Stimulated activated CD8-positive, alpha-beta memory T cell treated with anti-CD3 and anti-CD28 coated beads, Interleukin-7, amount 100 ng/mL, for 1 hour (primary cell): ENCODE data around the gene CCL24.
"Not testable (repeated sequence)": the region's sequence is repeated elsewhere in the genome, so short reads cannot be mapped to it uniquely, and the experiment has no call there.

ENCODE experiments used
- DNase-seq, 2 donors: peaks; one replicate each; pipeline ENCODE4 v3.0.0-alpha.2; 2020; ENCODE audit warnings: low read depth in 2 of 2

The CCL24 gene

DNA sequence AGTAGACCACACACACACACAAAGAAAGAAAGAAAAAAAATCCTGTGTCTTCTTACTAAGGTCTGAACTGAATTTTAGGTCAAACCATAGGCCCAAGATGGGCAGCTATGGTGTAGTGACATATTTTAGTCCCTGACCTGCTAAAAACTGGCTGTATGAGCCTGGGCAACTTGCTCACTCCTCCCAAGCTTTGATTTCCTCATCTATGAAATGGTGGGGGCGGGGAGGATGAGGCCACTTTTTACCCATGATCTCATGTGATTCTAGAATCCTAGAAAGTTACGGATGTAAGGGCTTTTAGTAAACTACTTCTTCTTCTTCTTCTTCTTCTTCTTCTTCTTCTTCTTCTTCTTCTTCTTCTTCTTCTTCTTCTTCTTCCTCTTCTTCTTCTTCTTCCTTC lies 6.1 kb upstream of the CCL24 start:
- no peak for DNase-seq

DNA sequence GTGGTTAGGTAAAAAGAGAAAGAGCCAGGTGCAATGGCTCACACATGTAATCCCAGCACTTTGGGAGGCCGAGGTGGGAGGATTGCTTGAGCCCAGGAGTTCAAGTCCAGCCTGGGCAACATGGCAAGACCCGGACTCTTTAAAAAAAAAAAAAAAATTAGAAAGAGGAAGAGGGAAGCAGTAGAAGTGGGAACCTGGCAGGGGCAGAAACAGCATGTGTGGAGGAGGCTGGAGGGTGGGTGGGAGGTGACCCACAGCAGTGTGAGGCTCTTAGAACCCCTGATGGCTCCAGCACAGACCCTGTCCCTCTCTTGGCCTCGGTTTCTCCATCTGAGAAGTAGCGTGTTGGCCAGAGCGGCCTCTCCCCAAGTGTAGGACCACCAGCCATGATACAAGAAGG lies 4.9 kb upstream of the CCL24 start:
- DNase-seq = no peak

DNA sequence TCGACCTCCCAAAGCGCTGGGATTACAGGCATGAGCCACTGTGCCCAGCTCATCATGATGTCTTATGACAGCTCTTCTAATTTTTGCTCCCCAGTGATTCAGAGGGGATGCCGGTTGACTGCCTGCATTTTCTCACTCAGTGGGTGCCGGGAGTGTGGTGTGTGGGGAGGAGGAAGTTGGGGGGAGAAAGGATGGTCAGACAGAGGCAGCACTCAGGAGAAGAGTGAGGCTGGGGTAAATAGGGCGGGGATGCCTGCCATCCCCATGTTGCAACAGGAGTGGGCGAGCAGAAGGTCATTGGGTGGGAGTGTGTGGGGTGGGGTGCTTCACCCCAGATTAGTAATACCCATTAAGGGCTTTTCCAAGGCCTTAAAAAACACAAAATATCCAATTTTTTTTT lies 3.5 kb upstream of the CCL24 start:
- DNase-seq = no peak

DNA sequence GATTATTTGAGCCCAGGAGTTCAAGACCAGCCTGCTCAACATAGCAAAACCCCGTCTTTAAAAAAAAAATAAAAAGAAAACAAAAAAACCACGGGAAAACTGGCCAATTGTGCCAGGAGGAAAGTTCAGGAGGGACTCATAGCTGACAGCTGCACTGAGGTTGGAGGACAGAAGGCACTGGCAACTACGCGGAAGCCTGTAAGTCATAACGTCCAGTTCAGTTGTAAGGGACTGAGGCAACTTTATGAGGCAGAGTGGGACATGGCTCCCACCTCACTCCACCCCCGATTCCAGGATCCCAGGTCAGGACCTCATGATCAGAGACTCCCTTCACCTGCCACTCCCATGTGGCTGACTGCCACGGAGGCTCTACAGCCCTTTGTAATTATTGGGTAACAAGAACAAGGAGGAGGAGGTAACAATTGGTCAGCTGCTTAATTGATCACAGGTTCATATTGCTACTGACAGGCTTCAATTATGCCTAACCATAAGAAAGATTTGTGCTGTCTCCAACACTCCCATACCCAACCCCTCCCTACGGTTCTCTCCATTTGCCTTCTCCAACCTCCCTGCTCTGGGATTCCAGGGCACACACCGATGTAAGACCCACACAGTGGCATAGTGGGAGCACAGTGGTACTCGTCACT lies 1.9 kb upstream of the CCL24 start:
- DNase-seq = no peak

DNA sequence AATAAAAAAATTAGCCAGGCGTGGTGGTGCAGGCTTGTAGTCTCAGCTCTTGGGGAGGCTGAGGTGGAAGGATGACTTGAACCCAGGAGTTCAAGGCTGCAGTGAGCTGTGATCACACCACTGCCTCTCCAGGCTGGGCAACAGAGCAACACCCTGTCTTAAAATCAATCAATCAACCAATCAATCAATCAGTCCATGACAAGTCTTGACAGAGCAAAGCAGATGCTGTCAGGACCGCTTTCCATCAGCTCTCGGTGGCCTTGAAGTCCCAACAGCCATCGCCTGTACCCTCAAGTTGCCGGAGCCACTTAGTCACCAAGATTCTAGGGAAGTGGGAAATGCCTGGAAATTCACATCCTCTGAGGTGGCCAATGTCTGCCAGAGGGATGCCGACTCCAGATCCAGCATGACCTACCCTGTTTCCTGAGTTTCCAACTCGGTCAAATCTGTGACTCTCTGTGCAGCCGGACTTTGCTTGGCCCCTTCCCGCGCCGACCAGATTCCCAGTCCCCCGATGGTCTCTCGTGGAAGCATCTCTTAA lies 871 bp upstream of the CCL24 start:
- no peak for DNase-seq

DNA sequence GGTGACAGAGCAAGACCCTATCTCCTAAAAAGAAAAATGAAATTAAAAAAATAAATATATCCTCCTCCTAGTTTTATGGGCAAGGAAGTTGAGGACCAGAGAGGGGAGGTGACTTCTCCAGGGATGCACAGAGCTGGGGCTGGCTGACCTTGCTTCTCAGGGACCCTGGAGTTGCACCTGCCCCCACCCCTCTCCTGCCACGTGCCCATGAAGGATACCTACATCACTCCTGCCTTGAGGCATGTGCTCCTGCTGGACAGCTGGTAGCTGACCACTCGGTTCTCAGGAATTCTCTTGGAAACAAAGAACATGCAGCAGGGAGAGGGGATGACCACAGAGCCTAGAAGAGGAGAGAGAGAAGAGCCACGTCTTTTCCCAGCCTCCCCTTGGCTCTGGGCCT lies 522 bp downstream of the CCL24 start:
- no peak for DNase-seq

DNA sequence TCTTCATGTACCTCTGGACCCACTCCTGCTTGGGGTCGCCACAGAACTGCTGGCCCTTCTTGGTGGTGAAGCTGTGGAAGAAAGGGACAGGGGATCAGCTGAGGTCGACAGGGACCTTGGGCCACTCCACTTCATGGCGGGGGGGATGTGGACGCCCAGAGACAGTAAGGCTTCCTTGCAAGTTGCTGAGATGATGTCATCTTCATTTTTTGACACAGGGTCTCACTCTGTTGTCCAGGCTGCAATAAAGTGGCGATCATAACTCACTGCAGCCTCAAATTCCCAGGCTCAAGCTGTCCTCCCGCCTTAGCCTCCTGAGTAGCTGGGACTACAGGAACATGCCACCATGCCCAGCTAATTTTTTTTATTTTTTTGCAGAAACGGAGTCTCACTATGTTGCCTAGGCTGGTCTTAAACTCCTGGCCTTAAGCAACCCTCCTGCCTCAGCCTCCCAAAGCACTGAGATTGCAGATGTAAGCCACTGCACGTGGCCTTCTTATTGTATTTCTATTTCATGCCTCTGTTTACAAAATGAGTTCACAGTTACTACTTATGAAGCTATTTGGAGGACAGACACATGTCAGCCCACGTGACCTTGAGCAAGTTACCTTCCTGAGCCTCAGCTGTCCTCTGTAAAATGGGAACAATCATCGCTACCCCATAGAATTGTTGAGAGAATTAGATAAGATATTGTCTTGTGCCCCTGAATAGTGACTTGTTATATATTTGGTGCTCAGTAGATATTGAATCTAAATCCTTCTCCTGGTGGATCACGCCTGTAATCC lies 1.5 kb downstream of the CCL24 start:
- DNase-seq = no peak

DNA sequence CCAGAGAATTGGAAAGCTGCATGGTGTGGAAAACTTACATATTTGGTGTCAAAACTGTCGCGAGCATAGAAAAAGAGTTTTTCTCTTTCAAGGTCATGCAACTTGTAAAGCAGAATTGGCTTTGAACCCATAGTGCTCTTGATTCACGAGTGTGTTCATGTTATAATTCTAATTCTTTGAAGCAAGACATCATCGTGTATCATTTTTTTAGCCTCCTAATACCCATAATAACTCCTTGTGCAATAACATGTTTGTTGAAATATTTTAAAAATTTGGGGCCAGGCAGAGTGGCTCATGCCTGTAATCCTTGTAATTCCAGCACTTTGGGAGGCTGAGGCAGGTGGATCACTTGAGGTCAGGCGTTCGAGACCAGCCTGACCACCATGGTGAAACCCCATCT lies 4.2 kb downstream of the CCL24 start:
- no peak for DNase-seq

DNA sequence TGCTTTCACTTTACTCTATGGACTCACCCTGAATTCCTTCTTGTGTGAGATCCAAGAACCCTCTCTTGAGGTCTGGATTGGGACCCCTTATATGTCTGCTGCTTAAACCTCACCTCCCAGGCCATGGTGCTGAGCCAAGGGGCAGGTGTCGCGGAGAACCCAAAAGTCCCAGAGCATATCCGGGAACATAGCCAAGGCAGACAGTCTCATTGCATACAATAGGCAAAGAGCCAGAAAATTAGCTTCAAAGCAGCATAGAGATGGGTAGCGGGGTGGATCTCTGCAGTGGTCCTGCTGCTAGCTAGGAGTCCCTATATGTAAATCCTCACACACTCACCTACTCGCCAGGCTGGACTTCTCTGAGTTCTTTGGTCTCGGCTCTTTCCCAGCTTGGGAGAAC lies 5.5 kb downstream of the CCL24 start:
- DNase-seq = no peak

DNA sequence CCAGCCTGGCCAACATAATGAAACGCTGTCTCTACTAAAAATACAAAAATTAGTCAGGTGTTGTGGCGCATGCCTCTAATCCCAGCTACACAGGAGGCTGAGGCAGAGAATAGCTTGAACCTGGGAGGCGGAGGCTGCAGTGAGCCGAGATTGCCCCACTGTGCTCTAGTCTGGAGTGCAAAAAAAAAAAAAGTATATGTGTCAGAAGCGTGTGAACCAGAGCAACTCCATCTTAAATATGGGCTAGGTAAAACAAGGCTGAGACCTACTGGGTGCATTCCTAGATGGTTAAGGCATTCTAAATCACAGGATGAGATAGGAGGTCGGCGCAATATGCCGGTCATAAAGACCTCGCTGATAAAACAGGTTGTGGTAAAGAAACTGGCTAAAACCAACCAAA lies 6.2 kb downstream of the CCL24 start:
- DNase-seq = no peak

DNA sequence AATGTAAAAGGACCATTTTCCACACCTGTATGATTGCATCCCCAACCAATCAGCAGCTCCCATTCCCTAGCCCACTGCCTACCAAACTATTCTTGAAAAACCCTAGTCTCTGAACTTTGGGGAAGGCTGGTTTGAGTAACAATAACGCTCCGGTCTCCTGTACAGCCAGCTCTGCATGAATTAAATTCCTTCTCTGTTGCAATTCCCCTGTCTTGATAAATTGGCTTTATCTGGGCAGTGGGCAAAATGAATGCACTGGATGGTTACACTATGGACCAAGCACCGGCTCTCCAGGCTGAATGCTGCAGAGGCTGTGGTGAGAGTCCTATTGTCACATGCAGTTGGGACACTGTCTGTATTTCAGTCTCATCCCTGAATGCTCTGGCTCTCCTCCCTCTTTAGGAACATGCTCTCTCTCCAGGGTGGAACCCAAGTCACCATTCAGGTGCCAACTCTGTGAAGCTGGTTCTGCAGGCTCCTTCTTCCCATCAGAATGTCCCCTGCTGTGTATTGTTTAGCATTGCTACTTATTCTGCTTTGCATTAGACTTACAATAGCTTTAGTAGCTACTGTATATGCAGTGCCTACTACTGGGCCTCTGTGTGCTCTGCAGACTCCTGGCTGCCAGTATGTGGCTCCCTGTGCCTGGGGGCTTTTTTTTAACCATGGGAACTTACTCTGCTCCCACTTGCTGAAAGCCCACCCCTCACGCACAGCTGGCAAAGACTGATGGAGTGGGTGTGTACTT lies 6.9 kb downstream of the CCL24 start:
- no peak for DNase-seq

DNA sequence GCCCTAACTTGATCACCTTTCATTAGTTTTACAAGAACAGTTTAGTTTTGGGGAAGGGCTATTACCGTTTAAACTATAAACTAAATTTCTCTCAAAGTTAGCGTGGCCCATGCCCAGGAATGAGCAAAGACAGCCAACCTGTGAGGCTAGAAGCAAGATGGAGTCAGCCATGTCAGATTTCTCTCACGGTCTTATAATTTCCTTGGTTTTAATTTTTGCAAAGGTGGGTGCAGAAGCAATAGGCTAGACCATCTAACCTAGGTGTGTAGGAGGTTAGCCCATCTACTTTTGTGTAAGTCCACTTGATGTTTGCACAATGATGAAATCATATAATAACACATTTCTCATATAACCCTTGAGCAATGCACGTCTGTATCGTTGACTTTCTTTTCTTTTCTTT lies 8.9 kb downstream of the CCL24 start:
- no peak for DNase-seq

DNA sequence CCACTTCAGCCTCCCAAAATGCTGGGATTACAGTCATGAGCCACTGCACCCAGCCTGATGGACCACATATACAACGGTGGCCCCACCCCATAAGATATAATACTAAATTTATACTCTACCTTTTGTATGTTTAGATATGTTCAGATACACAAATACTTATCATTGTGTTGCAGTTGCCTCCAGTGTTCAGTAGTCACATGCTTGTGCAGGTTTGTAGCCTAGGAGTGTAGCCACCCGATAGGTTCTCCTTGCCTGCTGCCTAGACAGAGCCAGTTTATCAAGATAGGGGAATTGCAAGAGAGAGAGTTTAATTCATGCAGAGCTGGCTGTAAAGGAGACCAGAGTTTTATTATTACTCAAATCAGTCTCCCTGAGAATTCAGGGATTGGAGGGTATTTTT lies 9.6 kb downstream of the CCL24 start:
- DNase-seq = no peak

DNA sequence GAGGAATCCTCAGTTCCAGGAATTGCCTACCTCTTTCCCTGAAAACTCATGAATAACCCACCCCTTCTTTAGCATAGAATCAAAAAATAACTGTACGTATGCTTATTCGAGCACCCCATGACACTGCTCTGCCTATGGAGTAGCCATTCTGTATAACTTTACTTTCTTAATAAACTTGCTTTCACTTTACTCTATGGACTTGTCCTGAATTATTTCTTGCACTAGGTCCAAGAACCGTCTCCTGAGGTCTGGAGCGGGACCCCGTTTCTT lies 11.1 kb downstream of the CCL24 start:
- DNase-seq = no peak

DNA sequence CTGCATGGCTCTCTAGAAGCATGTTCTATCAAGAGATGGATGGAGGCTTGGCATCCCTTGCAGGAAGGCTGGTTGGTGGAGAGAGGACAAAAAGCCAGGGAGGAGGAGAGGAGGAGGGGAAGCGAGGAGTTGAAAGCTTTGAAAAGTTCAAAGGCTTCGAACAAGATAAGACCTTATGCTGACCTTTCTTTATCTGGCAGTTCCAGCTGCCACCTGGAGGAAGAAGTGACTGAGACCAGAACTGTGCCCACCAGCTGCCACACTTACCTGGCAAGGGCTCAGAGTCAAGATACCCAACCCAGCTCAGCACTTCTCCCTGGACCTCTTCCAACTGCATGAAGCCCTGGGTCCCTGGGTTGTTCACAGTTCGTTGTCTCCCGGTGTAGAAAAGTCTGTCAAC lies 14.8 kb downstream of the CCL24 start:
- no peak for DNase-seq

DNA sequence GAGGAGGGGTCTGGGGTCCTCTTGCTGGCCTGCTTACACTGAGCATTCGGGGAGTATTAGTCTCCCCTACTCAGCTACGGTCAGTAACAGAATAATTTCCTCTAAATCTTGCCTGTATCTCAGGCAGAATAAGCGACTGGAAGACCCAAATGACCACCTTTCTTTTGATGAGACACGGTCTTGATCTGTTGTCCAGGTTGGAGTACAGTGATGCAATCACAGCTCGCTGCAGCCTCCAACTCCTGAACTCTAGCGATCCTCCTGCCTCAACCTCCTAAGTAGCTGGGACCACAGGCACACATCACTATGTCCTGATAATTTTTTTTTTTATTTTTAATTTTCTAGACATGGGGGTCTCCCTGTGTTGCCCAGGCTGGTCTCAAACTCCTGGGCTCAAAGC lies 17.2 kb downstream of the CCL24 start:
- DNase-seq = no peak

DNA sequence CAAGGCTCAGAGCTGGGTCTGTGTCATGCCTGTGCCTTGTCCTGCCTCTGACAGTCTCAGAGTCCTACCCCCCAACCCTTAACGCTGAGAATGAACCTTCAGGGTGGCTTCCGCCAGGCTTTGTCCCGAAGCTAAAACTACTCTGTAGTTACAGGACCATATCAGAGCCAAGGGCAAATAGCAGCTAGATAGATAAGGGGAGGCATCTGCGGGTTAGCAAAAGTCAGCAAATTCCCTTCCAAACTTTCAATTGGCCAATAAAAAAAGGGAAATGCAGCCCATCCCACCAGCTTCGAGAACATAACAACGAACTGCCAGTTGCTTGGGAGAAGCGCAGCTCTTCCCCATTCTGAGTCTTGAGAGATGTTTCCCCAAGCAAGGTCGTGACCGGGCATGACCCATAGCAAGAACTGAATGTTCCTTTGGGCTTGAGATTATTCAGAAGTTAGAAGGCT lies 17.7 kb downstream of the CCL24 start:
- DNase-seq = no peak

DNA sequence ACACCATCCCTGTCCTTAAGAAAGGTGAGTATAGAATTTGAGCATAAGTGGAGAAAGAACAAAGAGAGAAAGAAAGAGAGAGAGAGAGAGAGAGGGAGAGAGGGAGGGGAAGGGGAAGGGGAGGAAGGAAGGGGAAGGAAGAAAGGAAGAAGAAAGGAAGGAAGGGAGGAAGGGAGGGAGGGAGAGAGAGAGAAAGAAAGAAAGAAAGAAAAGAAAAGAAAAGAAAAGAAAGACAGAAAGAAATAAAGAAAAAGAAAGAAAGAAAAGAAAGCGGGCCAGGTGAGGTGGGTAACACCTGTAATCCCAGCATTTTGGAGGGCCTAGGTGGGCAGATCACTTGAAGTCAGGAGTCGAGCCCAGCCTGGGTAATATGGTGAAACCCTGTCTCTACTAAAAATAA lies 19.9 kb downstream of the CCL24 start:
- no peak for DNase-seq

DNA sequence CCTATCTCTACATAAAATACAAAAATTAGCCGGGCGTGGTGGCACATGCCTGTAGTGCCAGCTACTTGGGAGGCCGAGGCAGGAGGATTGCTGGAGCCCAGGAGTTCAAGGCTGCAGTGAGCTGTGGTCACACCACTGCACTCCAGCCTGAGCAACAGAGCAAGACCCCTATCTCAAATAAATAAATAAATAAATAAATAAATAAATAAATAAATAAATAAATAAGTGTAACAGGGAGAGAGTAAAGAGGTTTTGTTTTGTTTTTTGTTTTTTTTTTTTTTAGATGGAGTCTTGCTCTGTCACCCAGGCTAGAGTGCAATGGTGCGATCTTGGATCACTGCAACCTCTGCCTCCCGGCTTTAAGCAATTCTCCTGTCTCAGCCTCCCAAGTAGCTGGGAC lies 21.0 kb downstream of the CCL24 start:
- DNase-seq = not testable (repeated sequence)

DNA sequence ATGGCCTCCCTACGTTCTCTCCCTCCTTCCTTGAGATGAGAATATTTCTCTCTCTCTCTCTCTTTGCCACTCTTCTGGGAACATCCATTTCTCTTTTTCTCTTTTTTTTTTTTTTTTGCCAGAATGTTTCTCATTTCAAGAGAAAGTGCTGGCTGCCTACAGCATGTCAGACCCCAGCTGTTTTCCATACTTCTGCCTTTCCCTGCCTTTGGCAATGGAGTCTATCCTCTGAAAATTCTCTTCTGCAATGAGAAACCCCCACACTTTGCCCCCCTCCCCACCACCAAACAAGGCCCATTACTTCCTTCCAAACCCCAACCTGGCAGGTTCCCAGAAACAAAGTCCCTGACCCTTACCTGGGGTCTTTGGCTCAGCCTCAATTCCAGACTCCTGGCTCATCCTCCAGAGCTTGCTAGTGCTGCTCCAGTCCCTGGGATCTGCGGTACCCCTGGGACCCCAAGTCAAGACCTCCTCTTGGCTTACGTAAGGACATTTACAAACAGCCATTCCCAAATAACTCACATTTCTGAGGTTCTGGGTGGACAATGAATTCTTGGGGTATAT lies 24.2 kb downstream of the CCL24 start:
- no peak for DNase-seq

DNA sequence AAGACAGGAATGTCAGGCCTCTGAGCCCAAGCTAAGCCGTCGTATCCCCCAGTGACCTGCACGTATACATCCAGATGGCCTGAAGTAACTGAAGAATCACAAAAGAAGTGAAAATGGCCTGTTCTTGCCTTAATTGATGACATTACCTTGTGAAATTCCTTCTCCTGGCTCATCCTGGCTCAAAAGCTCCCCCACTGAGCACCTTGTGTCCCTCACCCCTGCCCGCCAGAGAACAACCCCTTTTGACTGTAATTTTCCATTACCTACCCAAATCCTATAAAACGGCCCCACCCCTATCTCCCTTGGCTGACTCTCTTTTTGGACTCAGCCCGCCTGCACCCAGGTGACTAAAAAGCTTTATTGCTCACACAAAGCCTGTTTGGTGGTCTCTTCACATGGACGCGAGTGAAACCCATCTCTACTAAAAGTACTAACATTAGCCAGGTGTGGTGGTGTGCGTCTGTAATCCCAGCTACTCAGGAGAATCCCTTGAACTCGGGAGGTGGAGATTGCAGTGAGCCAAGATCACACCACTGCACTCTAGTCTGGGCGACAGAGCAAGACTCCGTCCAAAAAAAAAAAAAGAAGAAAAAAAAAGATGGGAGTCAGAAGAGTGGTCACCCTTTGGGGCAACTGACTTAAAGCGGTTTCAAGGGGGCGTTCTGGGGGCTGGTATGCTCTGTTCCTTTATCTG lies 25.3 kb downstream of the CCL24 start:
- not testable (repeated sequence) for DNase-seq

DNA sequence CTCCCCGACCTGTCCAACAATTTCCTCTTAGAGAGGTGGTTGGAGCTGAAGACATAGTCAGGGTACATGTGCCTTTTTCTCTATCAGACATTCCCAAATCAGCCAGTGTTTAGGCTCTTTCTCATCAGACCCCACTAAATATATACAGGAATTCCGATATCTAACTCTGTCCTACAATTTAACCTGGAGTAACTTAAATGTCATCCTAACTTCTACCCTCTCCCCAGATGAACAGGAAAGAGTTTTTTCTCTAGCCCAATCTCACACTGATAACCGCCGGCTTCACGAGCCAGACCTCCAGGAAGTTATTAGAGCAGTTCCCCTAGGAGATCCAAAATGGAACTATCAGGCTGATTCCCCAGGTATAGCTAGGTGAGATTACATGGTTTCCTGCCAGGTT lies 30.5 kb downstream of the CCL24 start:
- DNase-seq = not testable (repeated sequence)
